K562 (cell line): Measurements from ENCODE around the gene HRH3. TPM values are rescaled to one million over a fixed set of nuclear protein-coding genes. Genes with fewer than 3 reads are reported as not detected.

Experiments used
- ATAC-seq: fragments of 200-7000 bp; cut with Tn5 transposase; 3 replicates; pipeline ENCODE4 v1.9.1; 2020; ENCODE audit warnings: moderate library complexity
- BruUV-seq: library from RNA; stranded (reverse); fragments of 400-500 nt; replicated peaks from 2 replicates; lab custom pipeline; 2021; lab: Mats Ljungman, UMichigan
- CTCF ChIA-PET: fragments of 300-600 bp; formaldehyde crosslinking; extraction: SDS; loops from one replicate; lab custom pipeline; 2021; ENCODE audit warnings: low intra/inter-chr PET ratio; lab: Yijun Ruan, JAX
- POLR2A ChIA-PET: fragments of 300-600, 350-650 bp; sonication (Branson Sonifier 250); formaldehyde crosslinking; extraction: SDS; loops from one replicate; lab custom pipeline; 2021; ENCODE audit warnings: antibody characterized with exemption, inconsistent platforms; lab: Yijun Ruan, JAX
- DNase-seq, 4 experiments: peaks; one replicate each; pipeline versions ENCODE4 v3.0.0 to v3.0.0-alpha.2; 2011 to 2018; ENCODE audit warnings: low spot score in 3 of 4, mixed read lengths in 3 of 4; ENCODE audit errors: extremely low read depth in 1 of 4
- FAIRE-seq: peaks from 2 replicates; lab custom pipeline; 2011; peaks lifted over from hg19 to GRCh38; lab: Jason Lieb, UNC
- H2AFZ ChIP-seq: 2 replicates; pipeline ENCODE4 v1.6.0; 2011; ENCODE audit warnings: low read depth, low read length, control low read depth, inconsistent platforms
- H3K27ac ChIP-seq: fragments of 200-600 bp; 3 replicates; pipeline ENCODE4 v1.8.0; 2011; ENCODE audit warnings: low read depth, mild to moderate bottlenecking, control low read depth, inconsistent platforms, low read length, moderate library complexity, mixed read lengths; ENCODE audit errors: extremely low read depth
- H3K27me3 ChIP-seq, 2 experiments: fragments of 300-600 bp in 1 of 2; 2 replicates in 1 of 2; 3 replicates in 1 of 2; pipeline versions ENCODE4 v1.6.0 to v1.8.0; 2011; ENCODE audit warnings: inconsistent platforms in 2 of 2, low read length in 2 of 2, mild to moderate bottlenecking in 1 of 2, mixed read lengths in 1 of 2, moderate library complexity in 1 of 2; ENCODE audit not compliant: control insufficient read depth in 2 of 2, insufficient read depth in 2 of 2
- H3K36me3 ChIP-seq: fragments of 300-600 bp; 3 replicates; pipeline ENCODE4 v1.8.0; 2011; ENCODE audit warnings: mild to moderate bottlenecking, low read length, inconsistent platforms; ENCODE audit not compliant: control insufficient read depth, insufficient read depth
- H3K4me1 ChIP-seq, 2 experiments: fragments of 200-600 bp in 1 of 2; replicated peaks in 1 of 2; 2 replicates in 1 of 2; 3 replicates in 1 of 2; pipeline versions ENCODE4 v1.5.1 to v1.8.0; 2011; ENCODE audit warnings: inconsistent platforms in 2 of 2, low read length in 2 of 2, mild to moderate bottlenecking in 1 of 2, mixed read lengths in 1 of 2, moderate library complexity in 1 of 2; ENCODE audit not compliant: control insufficient read depth in 2 of 2, insufficient read depth in 2 of 2
- H3K4me2 ChIP-seq: 2 replicates; pipeline ENCODE4 v1.6.1; 2011; ENCODE audit warnings: low read length, control low read depth, inconsistent platforms, mixed read lengths; ENCODE audit not compliant: insufficient read depth
- H3K4me3 ChIP-seq: fragments of 200-600 bp; sonication (generic), shearing (Covaris generic); 2 replicates; pipeline ENCODE4 v1.5.1; 2016; ENCODE audit warnings: control low read depth, inconsistent platforms
- H3K79me2 ChIP-seq: fragments of 200-600 bp; 3 replicates; pipeline ENCODE4 v1.8.0; 2011; ENCODE audit warnings: low read length, inconsistent platforms; ENCODE audit not compliant: control insufficient read depth, insufficient read depth
- H3K9ac ChIP-seq, 2 experiments: 2 replicates each; pipeline versions ENCODE4 v1.6.0 to v1.6.1; 2011; ENCODE audit warnings: low read depth in 2 of 2, low read length in 2 of 2, control low read depth in 1 of 2, inconsistent platforms in 1 of 2, mild to moderate bottlenecking in 1 of 2, mixed read lengths in 1 of 2; ENCODE audit not compliant: insufficient read depth in 1 of 2
- H3K9me1 ChIP-seq: one replicate; pipeline ENCODE4 v1.6.0; 2011; ENCODE audit warnings: inconsistent platforms, mild to moderate bottlenecking, low read length, moderate library complexity; ENCODE audit not compliant: control insufficient read depth, insufficient read depth
- H3K9me3 ChIP-seq: replicated peaks from 2 replicates; pipeline ENCODE4 v1.5.1; 2011; ENCODE audit warnings: low read depth, low read length, inconsistent platforms; ENCODE audit not compliant: control insufficient read depth, insufficient read depth
- H4K20me1 ChIP-seq: replicated peaks from 2 replicates; pipeline ENCODE4 v1.6.1; 2011; ENCODE audit warnings: low read length, inconsistent platforms, mixed read lengths; ENCODE audit not compliant: control insufficient read depth, insufficient read depth
- ATF6 ChIP-seq: sonication (generic); formaldehyde crosslinking; IDR thresholded peaks from 2 replicates; pipeline ENCODE4 v1.4.0; 2020; ENCODE audit warnings: mild to moderate bottlenecking, missing genetic modification reagents
- EWSR1 ChIP-seq: fragments of 450-650 bp; IDR thresholded peaks from 2 replicates; pipeline ENCODE4 v1.6.1; 2018; ENCODE audit warnings: borderline replicate concordance, mild to moderate bottlenecking, low read depth, moderate library complexity; ENCODE audit not compliant: partially characterized antibody
- HMBOX1 ChIP-seq: sonication (generic); IDR thresholded peaks from 2 replicates; pipeline ENCODE4 v1.6.1; 2016
- MAFF ChIP-seq: IDR thresholded peaks from 2 replicates; pipeline ENCODE4 v1.6.1; 2012; ENCODE audit warnings: low read length, improper control_type of control experiment
- NRF1 ChIP-seq, 2 experiments: fragments of 450-650 bp; IDR thresholded peaks in 1 of 2; conservative IDR thresholded peaks in 1 of 2; 2 replicates each; pipeline ENCODE4 v1.6.1; 2014; ENCODE audit warnings: mild to moderate bottlenecking in 2 of 2
- PHF20 ChIP-seq: fragments of 450-650 bp; IDR thresholded peaks from 2 replicates; pipeline ENCODE4 v1.6.1; 2018; ENCODE audit not compliant: partially characterized antibody
- RBFOX2 ChIP-seq: fragments of 200-400 bp; formaldehyde crosslinking; IDR thresholded peaks from 2 replicates; pipeline ENCODE4 v1.6.1; 2017; ENCODE audit warnings: low read depth, mild to moderate bottlenecking, low read length, moderate library complexity
- RBM34 ChIP-seq: fragments of 200-400 bp; formaldehyde crosslinking; IDR thresholded peaks from 2 replicates; pipeline ENCODE4 v1.6.1; 2018; ENCODE audit warnings: low read length, borderline replicate concordance; ENCODE audit not compliant: insufficient read depth
- ZNF436 ChIP-seq: fragments of 250-450, 450-650 bp; sonication (Bioruptor Pico); formaldehyde crosslinking; IDR thresholded peaks from 2 replicates; pipeline ENCODE4 v1.7.0; 2020; ENCODE audit warnings: mild to moderate bottlenecking
- ZNF79 ChIP-seq: fragments of 250-450 bp; sonication (Bioruptor Pico); IDR thresholded peaks from 2 replicates; pipeline ENCODE4 v1.4.0; 2020; ENCODE audit warnings: low read depth, mild to moderate bottlenecking, moderate library complexity
- WGBS: fragments of 100-300 bp; shearing (Covaris generic); methylation state at CpG from one replicate; pipeline ENCODE4 v1.1.6; 2016; ENCODE audit warnings: low coverage, mixed read lengths; ENCODE audit not compliant: insufficient coverage; ENCODE audit errors: missing lambda C conversion rate; 5-methylcytosine and 5-hydroxymethylcytosine counted together
- in situ Hi-C: fragments of 300-500 bp; cut with MboI; formaldehyde crosslinking; loops from 4 replicates; pipeline ENCODE4 v1.15.0; 2018; ENCODE audit warnings: inconsistent platforms, mixed read lengths
- intact Hi-C: fragments of 100-400 bp; cut with micrococcal nuclease; formaldehyde crosslinking; loops from 2 replicates; pipeline ENCODE4 v1.14.2; 2022
- polyA plus RNA-seq, 8 experiments: library from polyadenylated mRNA; depleted of rRNA in 4 of 8; stranded (reverse) in 5 of 8; unstranded in 3 of 8; fragments of >200 nt; fragmentation: Nextera tagmentation in 2 of 8; fragmentation: Illumina TruSeq in 1 of 8; extraction: Ambion mirVana in 2 of 8; extraction: Trizol in 1 of 8; gene quantifications; 2 replicates each; pipeline versions ENCODE4 v1.2.1 to v1.2.3, GENCODE V29; 2011 to 2014; ENCODE audit warnings: inconsistent platforms in 1 of 8, missing spikeins in 1 of 8
- total RNA-seq, 7 experiments: library from RNA; depleted of rRNA in 6 of 7; stranded (reverse); fragments of >200 nt in 6 of 7; fragmentation: Illumina TruSeq in 2 of 7; extraction: Trizol in 2 of 7; gene quantifications; 2 replicates each; pipeline versions ENCODE4 v1.2.1 to v1.2.3, GENCODE V29; 2011 to 2021; ENCODE audit warnings: low replicate concordance in 1 of 7
- TF ChIP-seq, protein P1 (sequence below): sonication (generic); formaldehyde crosslinking; IDR thresholded peaks from 2 replicates; pipeline ENCODE4 v1.8.1; 2022; ENCODE audit warnings: missing genetic modification reagents

HRH3 gene
- total and polyA plus RNA-seq, 9 of the 15 experiments (the other 6 are each of a cell fraction or from before 2014, with no cell fraction given): not detected

- Histone ChIP-seq H3K79me2 (peaks cover 46% of the 10 kb centered on the region), H3K4me1 (peaks cover 2 to 43% of the 10 kb centered on the region in 2 experiments; a peak in 3 of 5 replicates), H3K9me3 (no peaks in the 10 kb centered on the region), H3K36me3 (peaks cover 18% of the 10 kb centered on the region; the same call in 2 of the 3 replicates), H3K4me2 (no peak overlapping the region), H3K27me3 (no peaks in the 10 kb centered on the region), H3K9me1 (no peaks in the 10 kb centered on the region), H2AFZ (no peak overlapping the region), H3K27ac (no peak overlapping the region), H4K20me1 (peaks cover 66% of the 10 kb centered on the region), H3K9ac (peak overlapping the region in 1 of 2 experiments; percentile 59; a peak in 1 of 4 replicates), H3K4me3 (no peak overlapping the region)
- in situ Hi-C loops: no loop called here
- CTCF ChIA-PET: no interaction called here
- intact Hi-C loops: no loop called here
- POLR2A ChIA-PET: interaction anchor here (0.5 to 0.6 kb wide), 3 partner anchors 9 to 139 kb away, joined by 3 to 4 read pairs (median 3); no protein-coding TSS in a partner anchor
- FAIRE-seq: no peak
- ATAC-seq: no peak
- BruUV-seq: no TSS peak
- TF ChIP-seq EWSR1 (no peak), PHF20 (no peak), RBFOX2 (peak; percentile 24; the same call in 1 of the 2 replicates)
- WGBS: 79% methylated on average over 15 of the region's 21 CpGs
- DNase-seq: no peak
Measured at GRCh38 chr20:62243906-62244515, 23.9 kb upstream of the HRH3 start.

- CTCF ChIA-PET: no interaction called here
- FAIRE-seq: no peak
- in situ Hi-C loops: no loop called here
- TF ChIP-seq MAFF: no peak
- TF ChIP-seq NRF1 (conservative IDR thresholded peaks at IDR 0.05 in 1 of 2, IDR thresholded peaks at IDR 0.05 in 1 of 2): no peak
- no peak for TF ChIP-seq ZNF436 (CRISPR knock-in tag)
- no peak for TF ChIP-seq RBM34
- TF ChIP-seq, protein P1, sequence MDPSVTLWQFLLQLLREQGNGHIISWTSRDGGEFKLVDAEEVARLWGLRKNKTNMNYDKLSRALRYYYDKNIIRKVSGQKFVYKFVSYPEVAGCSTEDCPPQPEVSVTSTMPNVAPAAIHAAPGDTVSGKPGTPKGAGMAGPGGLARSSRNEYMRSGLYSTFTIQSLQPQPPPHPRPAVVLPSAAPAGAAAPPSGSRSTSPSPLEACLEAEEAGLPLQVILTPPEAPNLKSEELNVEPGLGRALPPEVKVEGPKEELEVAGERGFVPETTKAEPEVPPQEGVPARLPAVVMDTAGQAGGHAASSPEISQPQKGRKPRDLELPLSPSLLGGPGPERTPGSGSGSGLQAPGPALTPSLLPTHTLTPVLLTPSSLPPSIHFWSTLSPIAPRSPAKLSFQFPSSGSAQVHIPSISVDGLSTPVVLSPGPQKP (CRISPR knock-in tag): no peak
- TF ChIP-seq HMBOX1: no peak
- TF ChIP-seq ZNF79 (CRISPR knock-in tag): no peak
- TF ChIP-seq ATF6 (CRISPR knock-in tag): no peak
Measured at GRCh38 chr20:62243106-62243505, 23.0 kb upstream of the HRH3 start.

More at GRCh38 chr20:62243106-62243505, 23.0 kb upstream of the HRH3 start:
- no TSS peak for BruUV-seq
- Histone ChIP-seq H3K4me2 (no peak overlapping the region), H2AFZ (no peak overlapping the region), H3K36me3 (peaks cover 18% of the 10 kb centered on the region; the same call in 2 of the 3 replicates), H3K4me1 (peaks cover 2 to 46% of the 10 kb centered on the region in 2 experiments; a peak in 3 of 5 replicates), H3K9me1 (no peaks in the 10 kb centered on the region), H3K27ac (no peak overlapping the region), H3K4me3 (no peak overlapping the region), H4K20me1 (peaks cover 62% of the 10 kb centered on the region), H3K9ac (no peak overlapping the region), H3K79me2 (peaks cover 48% of the 10 kb centered on the region), H3K27me3 (no peaks in the 10 kb centered on the region), H3K9me3 (no peaks in the 10 kb centered on the region)
- ATAC-seq: no peak
- WGBS: 85% methylated on average over 14 of the region's 22 CpGs
- POLR2A ChIA-PET: interaction anchor here (0.6 kb wide), 1 partner anchor 140 kb away, joined by 4 read pairs; no protein-coding TSS in a partner anchor
- intact Hi-C loops: no loop called here
- DNase-seq: no peak
